OCI-LY7 (cell line): ENCODE measurements around the gene PPP2R3A. TPM values are rescaled to one million over a fixed set of nuclear protein-coding genes. Genes with fewer than 3 reads are reported as not detected.

Experiments
- BruUV-seq: library from RNA; stranded (reverse); fragments of 400-500 nt; replicated peaks from 2 replicates; lab custom pipeline; 2021; lab: Mats Ljungman, UMichigan
- CTCF ChIA-PET: fragments of 300-600 bp; sonication (Branson Sonifier 250); formaldehyde crosslinking; loops from one replicate; lab custom pipeline; 2022; ENCODE audit warnings: antibody characterized with exemption; ENCODE audit not compliant: unreplicated experiment; lab: Charles Lee
- POLR2A ChIA-PET: fragments of 300-600 bp; sonication (Branson Sonifier 250); formaldehyde crosslinking; loops from one replicate; lab custom pipeline; 2022; ENCODE audit warnings: antibody characterized with exemption; lab: Charles Lee
- DNase-seq: peaks from one replicate; pipeline ENCODE4 v3.0.0-alpha.2; 2015; ENCODE audit warnings: low spot score
- H2AFZ ChIP-seq: fragments of 200-600 bp; sonication (generic), shearing (Covaris generic); 2 replicates; pipeline ENCODE4 v1.6.1; 2014; ENCODE audit warnings: mild to moderate bottlenecking, antibody characterized with exemption, low read length, moderate library complexity
- H3K27ac ChIP-seq: fragments of 200-600 bp; sonication (generic); 2 replicates; pipeline ENCODE4 v1.5.1; 2014; ENCODE audit warnings: mixed run types, low read depth, mild to moderate bottlenecking, moderate library complexity, low read length, inconsistent platforms; ENCODE audit not compliant: poor library complexity, severe bottlenecking
- H3K36me3 ChIP-seq: fragments of 200-600 bp; sonication (generic); 2 replicates; pipeline ENCODE4 v1.6.1; 2014; ENCODE audit warnings: mild to moderate bottlenecking, antibody characterized with exemption, low read length, moderate library complexity, mixed read lengths; ENCODE audit not compliant: insufficient read depth
- H3K4me1 ChIP-seq: fragments of 200-600 bp; sonication (generic); 2 replicates; pipeline ENCODE4 v1.5.1; 2014; ENCODE audit warnings: mild to moderate bottlenecking, low read length; ENCODE audit not compliant: insufficient read depth, poor library complexity, severe bottlenecking
- H3K4me2 ChIP-seq: fragments of 200-600 bp; sonication (generic); 2 replicates; pipeline ENCODE4 v1.6.1; 2014; ENCODE audit warnings: mild to moderate bottlenecking, low read length
- H3K4me3 ChIP-seq: fragments of 200-600 bp; sonication (generic); 2 replicates; pipeline ENCODE4 v1.5.1; 2014; ENCODE audit warnings: mild to moderate bottlenecking, low read depth, low read length; ENCODE audit not compliant: poor library complexity, severe bottlenecking
- H3K79me2 ChIP-seq: fragments of 200-600 bp; sonication (generic); 2 replicates; pipeline ENCODE4 v1.6.1; 2016; ENCODE audit warnings: low read depth, mild to moderate bottlenecking, low read length, moderate library complexity, mixed read lengths; ENCODE audit not compliant: insufficient read depth
- H3K9me2 ChIP-seq: fragments of 200-600 bp; sonication (generic); 2 replicates; pipeline ENCODE4 v1.6.1; 2016; ENCODE audit warnings: mild to moderate bottlenecking, low read length, mixed read lengths; ENCODE audit not compliant: insufficient read depth
- H3K9me3 ChIP-seq: fragments of 200-600 bp; sonication (generic); 2 replicates; pipeline ENCODE4 v1.6.1; 2014; ENCODE audit warnings: mild to moderate bottlenecking, mixed run types, low read length, mixed read lengths
- H4K20me1 ChIP-seq: fragments of 200-600 bp; sonication (generic); 2 replicates; pipeline ENCODE4 v1.6.1; 2014; ENCODE audit warnings: mild to moderate bottlenecking, antibody characterized with exemption, low read length, moderate library complexity, mixed read lengths; ENCODE audit not compliant: insufficient read depth
- CTCF ChIP-seq: fragments of 200-600 bp; sonication (generic); conservative IDR thresholded peaks from 2 replicates; pipeline ENCODE4 v1.5.1; 2014; ENCODE audit warnings: mild to moderate bottlenecking, antibody characterized with exemption, low read length, moderate library complexity, mixed read lengths
- EZH2phosphoT487 ChIP-seq: fragments of 200-600 bp; sonication (generic); IDR thresholded peaks from 2 replicates; pipeline ENCODE4 v1.6.1; 2018; ENCODE audit warnings: low read depth, borderline replicate concordance, mild to moderate bottlenecking, mixed run types, antibody characterized with exemption, low read length, moderate library complexity, mixed read lengths
- intact Hi-C: fragments of 100-400 bp; cut with micrococcal nuclease; formaldehyde crosslinking; loops from one replicate; pipeline ENCODE4 v1.10.0; 2022; ENCODE audit not compliant: unreplicated experiment
- small RNA-seq: library from RNA; depleted of rRNA; stranded (forward); fragments of <200 nt; gene quantifications from one replicate; pipeline ENCODE3, GENCODE V24; 2014
- total RNA-seq, 2 experiments: library from RNA; depleted of rRNA in 1 of 2; stranded (reverse); fragments of >200 nt in 1 of 2; shearing (Covaris generic) in 1 of 2; gene quantifications; 2 replicates each; pipeline ENCODE4 v1.2.3, GENCODE V29; 2014 to 2022

PPP2R3A gene
- total RNA-seq, 2 experiments from 2014 or later = 0.22 to 0.27 TPM

DNA sequence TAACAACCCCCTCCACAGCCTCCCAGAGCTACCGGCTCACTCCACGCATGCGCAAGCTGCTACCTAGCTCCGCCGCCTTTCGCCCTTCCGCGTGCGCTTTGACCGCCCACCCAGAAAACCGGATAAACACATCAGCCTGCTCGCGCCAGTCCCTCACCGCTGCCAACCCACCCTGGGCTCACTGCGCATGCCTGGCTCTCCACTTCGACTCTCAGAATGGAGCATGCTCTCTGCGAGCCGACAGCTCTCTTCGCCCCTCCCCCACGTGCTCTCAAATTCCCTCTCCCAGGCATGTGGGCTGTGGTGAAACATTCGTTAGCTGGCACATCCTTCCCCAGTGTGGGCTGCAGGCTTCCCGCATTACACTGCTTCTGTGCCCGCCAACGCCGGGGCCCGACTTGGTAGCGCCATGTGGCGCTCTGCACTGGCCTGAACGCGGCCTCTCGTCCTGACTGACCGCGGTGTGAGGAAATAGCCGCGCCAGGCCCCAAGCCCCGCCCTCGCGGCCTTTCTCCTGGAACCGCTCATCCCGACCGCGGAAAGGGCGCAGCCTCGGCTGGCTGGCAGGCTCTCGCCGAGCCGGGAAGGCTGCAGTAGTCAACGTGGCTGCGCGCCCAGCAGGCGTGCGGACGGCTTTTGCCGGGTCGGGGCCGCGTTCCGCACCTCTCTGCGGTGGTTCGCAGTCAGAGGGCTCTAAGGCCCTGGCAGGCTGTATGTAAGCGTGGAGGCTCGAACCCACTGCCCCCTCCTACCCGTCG is 231.1 kb downstream of the PPP2R3A start:
- intact Hi-C loops = loop anchor here (1.0 kb wide), 2 partner anchors 556 to 666 kb away; partner anchors contain the start of genes NCK1 and STAG1
- Histone ChIP-seq H3K4me1 (peaks cover 18% of the 10 kb centered on the region), H3K9me2 (no peaks in the 10 kb centered on the region), H3K4me2 (peak overlapping the region; percentile 87), H3K4me3 (peak overlapping the region; percentile 91), H2AFZ (peak overlapping the region; percentile 73; the same call in 1 of the 2 replicates), H3K36me3 (peaks cover 36% of the 10 kb centered on the region), H3K27ac (peak overlapping the region; percentile 91), H3K9me3 (peaks cover 5% of the 10 kb centered on the region; the same call in 1 of the 2 replicates), H4K20me1 (peaks cover 35% of the 10 kb centered on the region), H3K79me2 (peaks cover 53% of the 10 kb centered on the region)
- ChIA-PET POLR2A (interaction anchor here (0.6 to 4.1 kb wide), 33 partner anchors 8 to 818 kb away, joined by 3 to 73 read pairs (median 4); partner anchors contain the start of genes NCK1, PCCB and STAG1), CTCF (interaction anchor here (0.6 to 1.8 kb wide), 3 partner anchors 40 to 54 kb away, joined by 3 to 15 read pairs (median 7); partner anchors contain the start of gene PCCB)
- DNase-seq = peak; percentile 100
- TF ChIP-seq EZH2phosphoT487 (no peak), CTCF (no peak)
- BruUV-seq = no TSS peak

- peaks cover 30% of the 10 kb centered on the region for H3K36me3 ChIP-seq
- CTCF ChIA-PET = interaction anchor here (0.9 to 1.8 kb wide), 2 partner anchors 51 to 53 kb away, joined by 4 to 7 read pairs; partner anchors contain the start of gene PCCB
- no peak for TF ChIP-seq CTCF
- TF ChIP-seq EZH2phosphoT487 = no peak
- peaks cover 30% of the 10 kb centered on the region for H4K20me1 ChIP-seq
- peak overlapping the region; percentile 91 for H3K4me3 ChIP-seq
- peaks cover 5% of the 10 kb centered on the region; the same call in 1 of the 2 replicates for H3K9me3 ChIP-seq
- H3K79me2 ChIP-seq = peaks cover 46% of the 10 kb centered on the region
- DNase-seq = peak; percentile 40
- intact Hi-C loops = no loop called here
- peak overlapping the region; percentile 87 for H3K4me2 ChIP-seq
- BruUV-seq = TSS peak; percentile 76
- no peaks in the 10 kb centered on the region for H3K9me2 ChIP-seq
- H2AFZ ChIP-seq = peak overlapping the region; percentile 73; the same call in 1 of the 2 replicates
- POLR2A ChIA-PET = interaction anchor here (0.5 to 4.1 kb wide), 35 partner anchors 9 to 817 kb away, joined by 3 to 73 read pairs (median 4); partner anchors contain the start of genes NCK1, PCCB and STAG1
- H3K27ac ChIP-seq = peak overlapping the region; percentile 91
- peaks cover 14% of the 10 kb centered on the region for H3K4me1 ChIP-seq
These were observed 231.7 kb downstream of the PPP2R3A start for GRCh38 chr3:136197159-136197793.

Small RNA genes within 50 kb of the gene (small RNA-seq; reads per million reads assigned to genes)
- gene AC092989.1 = not detected

Other genes with a start within 250 kb of the PPP2R3A start
- 24.9 and 27.1 TPM in 2 replicates for gene MSL2, start 230.6 kb downstream of the PPP2R3A start, total RNA-seq (2014; rRNA removed; shearing (Covaris generic))
- 55.2 and 55.6 TPM in 2 replicates for gene MSL2, start 230.6 kb downstream of the PPP2R3A start, total RNA-seq (2022)